Measurements from ENCODE around the gene SLC1A1.

SLC1A1 gene

DNA sequence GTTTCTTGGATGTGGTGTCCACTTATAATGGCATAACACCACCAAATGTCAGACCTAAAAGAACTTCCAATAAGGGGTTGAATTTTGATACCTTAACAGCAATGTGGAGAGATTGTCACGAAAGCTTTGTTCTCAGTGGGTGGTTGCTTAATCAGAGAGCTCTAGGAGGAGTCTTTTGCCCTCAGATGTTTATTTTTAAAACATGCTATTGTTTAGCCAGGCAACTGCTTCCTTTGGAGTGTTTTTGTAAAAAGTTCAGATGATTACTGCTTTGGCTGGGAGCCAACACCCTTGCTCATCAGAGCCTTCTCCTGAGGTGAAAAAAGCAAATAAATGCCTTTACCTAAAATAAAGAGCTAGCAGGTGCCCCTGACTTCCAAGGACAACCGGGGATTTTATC, 65.0 kb downstream of the SLC1A1 start:
- no peak overlapping the region for H3K4me3 ChIP-seq (ENCODE audit: low read depth, low read length)
- ChIA-PET POLR2A (no interaction called here), CTCF (no interaction called here)
- DNase-seq (ENCODE audit: low read depth, low spot score) = no peak
- no peak for TF ChIP-seq CTCF (IDR thresholded peaks at IDR 0.05; ENCODE audit: insufficient read depth, low read length, missing control alignments)

DNA sequence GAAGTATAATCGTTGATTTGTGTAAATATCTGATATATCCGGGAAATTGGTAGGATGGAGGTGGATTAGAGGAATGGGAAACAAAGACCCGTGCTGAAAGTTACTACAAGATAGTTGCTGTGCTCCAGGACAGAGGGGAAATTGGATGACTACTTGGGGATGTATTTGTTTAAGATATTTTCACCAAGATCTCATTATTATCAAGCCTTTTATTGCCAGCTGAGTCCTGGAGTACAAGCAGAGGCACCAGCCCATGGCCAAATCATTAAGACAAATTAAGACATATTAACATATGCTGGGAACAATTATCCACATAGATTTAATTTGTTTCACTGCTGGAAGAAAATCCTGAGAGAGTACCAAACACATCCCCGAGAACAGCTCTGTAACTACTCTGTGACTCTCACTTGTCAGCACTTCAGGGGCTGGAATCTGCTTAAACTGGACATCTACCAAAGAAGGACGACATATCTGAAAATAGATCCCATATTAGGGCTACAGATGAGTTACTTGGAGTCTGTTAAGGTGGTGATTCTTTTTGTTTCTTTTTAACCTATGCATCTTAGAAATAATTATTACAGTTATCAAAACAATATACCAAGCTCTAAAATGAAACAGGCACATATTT, 68.2 kb downstream of the SLC1A1 start:
- no peak overlapping the region for H3K4me3 ChIP-seq (ENCODE audit: low read depth, low read length)
- no peak for DNase-seq (ENCODE audit: low read depth, low spot score)
- CTCF ChIA-PET = no interaction called here
- no peak for TF ChIP-seq CTCF (IDR thresholded peaks at IDR 0.05; ENCODE audit: insufficient read depth, low read length, missing control alignments)
- POLR2A ChIA-PET = no interaction called here

DNA sequence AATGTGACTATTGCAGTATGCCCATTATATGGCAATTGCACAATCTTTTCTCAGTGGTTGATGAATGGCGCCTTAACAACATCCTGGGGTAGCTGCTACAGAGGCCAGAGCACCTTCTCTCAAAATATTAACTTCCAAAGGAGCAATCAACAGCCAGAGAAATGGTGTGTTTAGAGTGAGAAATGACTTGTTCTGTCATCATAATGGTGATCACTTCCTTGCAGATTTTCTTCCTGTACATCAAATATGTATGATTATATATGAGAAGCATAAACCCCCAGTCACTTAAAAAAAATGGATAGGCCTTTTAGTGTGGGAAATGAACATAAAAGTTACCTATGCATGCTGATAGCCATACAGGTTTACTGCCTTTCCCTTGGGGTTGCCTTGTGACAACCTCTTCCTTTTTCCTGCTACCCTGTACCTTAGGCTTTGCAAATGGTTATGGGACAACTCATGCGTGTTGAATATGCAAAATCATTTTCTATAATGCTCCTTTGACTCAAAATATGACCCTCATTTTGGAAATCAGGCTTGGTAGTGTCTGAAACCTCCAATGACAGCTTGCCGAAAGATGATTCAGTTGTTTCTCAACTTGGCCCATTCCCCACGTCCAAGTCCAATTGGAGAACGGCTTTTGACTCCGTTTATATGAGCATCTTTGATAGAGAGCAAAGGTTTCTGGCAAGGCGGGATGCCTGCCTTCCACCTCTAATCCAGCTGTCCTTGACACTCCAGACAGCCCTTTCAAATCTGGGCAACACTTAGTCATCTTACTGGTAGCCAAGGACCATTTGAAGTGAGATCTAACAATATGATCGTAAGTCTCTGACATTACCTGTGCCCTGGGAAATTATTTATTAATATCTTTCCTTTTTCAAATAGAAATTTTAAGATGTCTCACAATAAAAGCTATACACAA, 69.3 kb downstream of the SLC1A1 start:
- ChIA-PET POLR2A (no interaction called here), CTCF (no interaction called here)
- no peak overlapping the region for H3K4me3 ChIP-seq (ENCODE audit: low read depth, low read length)
- DNase-seq (ENCODE audit: low read depth, low spot score) = no peak
- TF ChIP-seq CTCF (IDR thresholded peaks at IDR 0.05; ENCODE audit: insufficient read depth, low read length, missing control alignments) = no peak

DNA sequence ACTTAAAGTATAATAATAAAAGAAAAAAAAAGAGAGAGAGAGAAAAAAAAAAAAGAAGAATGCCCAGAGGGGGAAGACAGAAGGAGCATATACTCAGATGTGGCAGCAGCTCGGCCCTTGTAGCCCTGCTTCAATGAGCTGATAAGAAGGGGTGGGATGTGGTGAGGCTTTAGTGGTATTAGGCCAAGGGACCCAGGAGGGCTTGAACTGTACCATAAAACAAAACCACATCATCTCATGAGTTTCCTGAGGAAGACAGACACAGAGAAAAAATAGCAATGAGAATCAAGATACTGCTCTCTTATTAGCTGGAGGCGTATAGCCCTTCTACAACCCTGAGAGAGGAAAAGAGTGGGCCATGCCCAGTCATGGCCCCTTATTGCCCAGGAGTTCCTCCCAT, 72.8 kb downstream of the SLC1A1 start:
- no peak for DNase-seq (ENCODE audit: low read depth, low spot score)
- ChIA-PET CTCF (interaction anchor here (0.6 kb wide), 1 partner anchor 12 kb away, joined by 3 read pairs; no protein-coding TSS in a partner anchor), POLR2A (no interaction called here)
- TF ChIP-seq CTCF (IDR thresholded peaks at IDR 0.05; ENCODE audit: insufficient read depth, low read length, missing control alignments) = no peak
- H3K4me3 ChIP-seq (ENCODE audit: low read depth, low read length) = no peak overlapping the region

DNA sequence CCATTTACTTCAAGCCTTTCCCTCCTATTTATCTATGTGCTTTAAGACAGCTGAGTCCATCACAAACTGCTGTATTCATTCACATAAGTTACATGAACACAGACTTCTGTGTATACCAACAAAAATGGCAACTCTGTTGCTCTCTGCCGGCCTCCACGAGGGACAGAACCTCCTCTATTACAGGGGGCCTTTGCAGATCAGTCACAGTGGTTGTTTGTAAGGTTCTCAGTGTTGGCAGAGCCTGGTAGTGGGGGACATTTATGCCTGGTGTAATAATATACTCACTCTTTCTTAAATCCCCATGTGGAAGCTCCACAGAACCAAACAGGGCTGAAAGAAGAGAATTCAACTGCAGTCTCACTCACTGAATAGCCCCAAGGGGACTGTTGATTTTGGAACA, 76.5 kb downstream of the SLC1A1 start:
- CTCF ChIA-PET = interaction anchor here (0.9 kb wide), 1 partner anchor 8 kb away, joined by 4 read pairs; no protein-coding TSS in a partner anchor
- POLR2A ChIA-PET = no interaction called here

More for the DNA sequence above, 76.5 kb downstream of the SLC1A1 start:
- no peak for TF ChIP-seq CTCF (IDR thresholded peaks at IDR 0.05; ENCODE audit: insufficient read depth, low read length, missing control alignments)
- DNase-seq (ENCODE audit: low read depth, low spot score) = no peak
- H3K4me3 ChIP-seq (ENCODE audit: low read depth, low read length) = no peak overlapping the region

Measured in AG04449 (cell line).